ENCODE data around the gene SELE. TPM values are rescaled to one million over a fixed set of nuclear protein-coding genes. Genes with fewer than 3 reads are reported as not detected.
A peak's percentile ranks its signal among the peaks of the same experiment; 100 is the strongest.
"Not testable (repeated sequence)": the region's sequence is repeated elsewhere in the genome, so short reads cannot be mapped to it uniquely, and the experiment has no call there.

The SELE gene
- total RNA-seq, 1 experiment from 2014 or later, result not detected

DNA sequence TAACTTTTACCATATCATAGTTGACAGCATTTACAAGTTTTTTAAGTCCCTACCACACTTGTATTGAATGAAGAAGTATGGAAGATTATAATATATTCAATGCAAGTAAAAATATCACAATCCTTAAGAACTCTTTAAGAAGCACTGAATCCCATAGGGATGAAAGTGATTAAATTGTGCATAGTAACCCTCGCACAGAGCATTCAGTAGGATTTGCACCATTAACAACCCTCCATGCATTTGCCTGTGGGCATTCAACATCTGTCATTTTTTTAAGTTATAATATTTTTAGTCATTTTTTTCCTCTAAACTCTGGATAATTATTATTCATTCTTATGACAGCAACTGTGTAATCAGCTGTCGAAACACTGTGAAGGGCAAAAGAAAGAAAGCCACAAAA lies 10.1 kb downstream of the SELE start:
- no peak for DNase-seq (ENCODE audit: low spot score)

DNA sequence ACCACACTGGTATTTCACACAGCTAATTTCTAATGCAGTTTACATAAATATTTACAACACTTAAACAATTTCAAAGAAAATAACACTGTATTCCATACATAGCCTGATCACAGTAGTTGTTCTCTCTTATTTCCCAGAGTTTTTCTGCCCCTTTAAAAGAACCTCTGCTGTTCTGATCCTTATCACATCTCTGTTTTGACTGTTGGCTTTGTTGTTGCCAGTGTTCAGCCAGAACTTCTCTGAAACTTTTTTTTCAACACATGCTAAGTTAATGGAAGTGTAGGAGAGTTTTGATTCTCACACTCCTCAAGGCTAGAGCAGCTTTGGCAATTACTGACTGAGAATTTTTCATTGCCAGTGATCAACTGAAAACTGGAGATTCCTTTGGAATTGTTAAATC lies 11.1 kb downstream of the SELE start:
- no peak for DNase-seq (ENCODE audit: low spot score)

DNA sequence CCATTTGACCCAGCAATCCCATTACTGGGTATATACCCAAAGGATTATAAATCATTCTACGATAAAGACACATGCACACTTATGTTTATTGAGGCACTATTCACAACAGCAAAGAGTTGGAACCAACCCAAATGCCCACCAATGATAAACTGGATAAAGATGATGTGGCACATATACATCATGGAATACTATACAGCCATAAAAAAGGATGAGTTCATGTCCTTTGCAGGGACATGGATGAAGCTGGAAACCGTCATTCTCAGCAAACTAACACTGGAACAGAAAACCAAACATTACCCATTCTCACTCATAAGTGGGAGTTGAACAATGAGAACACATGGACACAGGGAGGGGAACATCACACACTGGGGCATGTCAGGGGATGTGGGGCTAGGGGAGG lies 18.8 kb downstream of the SELE start:
- not testable (repeated sequence) for DNase-seq (ENCODE audit: low spot score)

DNA sequence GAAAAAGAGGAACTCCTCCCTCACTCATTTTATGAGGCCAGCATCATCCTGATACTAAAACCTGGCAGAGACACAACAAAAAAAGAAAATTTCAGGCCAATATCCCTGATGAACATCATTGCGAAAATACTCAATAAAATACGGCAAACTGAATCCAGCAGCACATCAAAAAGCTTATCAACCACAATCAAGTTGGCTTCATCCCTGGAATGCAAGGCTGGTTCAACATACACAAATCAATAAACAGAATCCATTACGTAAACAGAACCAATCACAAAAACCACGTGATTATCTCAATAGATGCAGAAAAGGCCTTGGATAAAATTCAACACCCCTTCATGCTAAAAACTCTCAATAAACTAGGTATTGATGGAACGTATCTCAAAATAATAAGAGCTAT lies 20.8 kb downstream of the SELE start:
- DNase-seq (ENCODE audit: low spot score), result not testable (repeated sequence)

DNA sequence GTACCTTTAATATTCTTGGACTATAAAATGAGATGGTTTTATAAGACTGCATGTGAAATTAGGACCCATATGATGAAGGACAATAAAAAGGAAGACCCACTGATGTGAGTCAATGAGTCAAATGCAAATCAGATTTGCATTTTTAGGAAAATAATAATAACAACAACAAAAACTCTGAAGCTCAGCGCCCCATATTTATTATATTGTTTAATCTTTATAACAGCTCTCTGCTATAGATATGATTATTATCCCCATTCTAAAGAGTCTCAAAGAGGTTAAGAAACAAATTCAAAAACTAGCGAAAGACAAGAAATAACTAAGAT lies 21.6 kb downstream of the SELE start:
- no peak for DNase-seq (ENCODE audit: low spot score)

DNA sequence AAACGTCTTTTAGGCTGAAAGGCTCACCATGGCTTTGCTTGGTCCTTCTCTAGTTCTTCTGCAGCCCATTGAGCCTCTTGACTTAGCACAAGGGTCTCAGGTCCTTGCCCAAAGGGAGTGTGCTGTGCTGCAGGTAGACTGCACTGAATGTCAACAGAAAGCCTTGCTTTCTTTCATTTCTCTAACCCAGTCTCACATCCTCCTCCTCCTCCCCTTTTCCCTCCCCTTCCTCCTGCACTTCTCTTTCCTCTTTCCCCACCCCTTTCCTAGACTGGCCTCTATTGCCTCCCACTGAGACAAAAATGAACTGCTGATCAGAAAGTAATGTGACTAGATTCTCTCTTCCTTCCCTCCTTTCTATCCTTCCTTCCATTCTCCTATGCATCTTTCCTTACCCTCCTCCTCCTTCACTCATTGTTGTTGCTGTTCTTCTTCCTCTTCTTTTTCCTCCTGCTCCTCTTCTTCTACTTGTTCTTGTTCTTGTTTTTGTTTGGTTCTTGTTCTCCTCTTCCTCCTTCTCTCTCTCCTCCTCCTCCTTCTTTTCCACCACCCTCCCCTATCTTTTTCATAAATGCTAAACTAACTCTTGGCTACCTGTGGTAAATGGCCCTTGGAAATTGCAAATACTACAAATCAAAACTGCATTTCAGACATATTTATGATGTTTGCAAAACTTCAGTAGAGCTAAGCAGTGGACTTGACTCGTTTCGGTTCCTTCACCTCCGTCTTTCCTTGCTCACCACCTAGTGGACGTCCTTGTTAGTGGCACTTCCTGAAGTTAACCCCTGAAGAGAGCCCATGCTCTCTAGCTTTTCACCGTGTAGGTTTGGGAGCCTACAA lies 22.2 kb downstream of the SELE start, which contains the start of gene SELL:
Gene SELL (minus strand): TSS at position 152 of the 840 bp plus-strand sequence. CDS start 122 bp downstream, at position 30.
- peak; percentile 76 for DNase-seq (ENCODE audit: low spot score)

DNA sequence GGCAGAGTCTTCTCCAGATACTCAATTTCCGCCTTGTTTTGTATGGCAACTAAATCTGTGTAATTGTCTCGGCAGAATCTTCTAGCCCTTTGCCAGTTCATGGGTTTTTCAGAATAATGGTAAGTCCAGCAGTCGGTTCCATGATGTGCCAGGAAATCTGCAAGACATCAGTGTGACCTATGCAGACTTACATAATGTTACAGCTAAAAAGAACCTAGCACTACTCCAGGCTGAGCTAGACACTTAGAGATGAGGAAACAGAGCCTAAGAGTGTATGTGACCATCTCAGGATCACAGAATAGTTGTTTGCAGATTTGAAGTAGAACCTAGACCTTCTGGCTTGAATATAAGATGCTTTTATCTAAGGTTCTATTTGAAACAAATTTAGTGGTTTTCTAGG lies 25.2 kb downstream of the SELE start:
- DNase-seq (ENCODE audit: low spot score), result no peak

DNA sequence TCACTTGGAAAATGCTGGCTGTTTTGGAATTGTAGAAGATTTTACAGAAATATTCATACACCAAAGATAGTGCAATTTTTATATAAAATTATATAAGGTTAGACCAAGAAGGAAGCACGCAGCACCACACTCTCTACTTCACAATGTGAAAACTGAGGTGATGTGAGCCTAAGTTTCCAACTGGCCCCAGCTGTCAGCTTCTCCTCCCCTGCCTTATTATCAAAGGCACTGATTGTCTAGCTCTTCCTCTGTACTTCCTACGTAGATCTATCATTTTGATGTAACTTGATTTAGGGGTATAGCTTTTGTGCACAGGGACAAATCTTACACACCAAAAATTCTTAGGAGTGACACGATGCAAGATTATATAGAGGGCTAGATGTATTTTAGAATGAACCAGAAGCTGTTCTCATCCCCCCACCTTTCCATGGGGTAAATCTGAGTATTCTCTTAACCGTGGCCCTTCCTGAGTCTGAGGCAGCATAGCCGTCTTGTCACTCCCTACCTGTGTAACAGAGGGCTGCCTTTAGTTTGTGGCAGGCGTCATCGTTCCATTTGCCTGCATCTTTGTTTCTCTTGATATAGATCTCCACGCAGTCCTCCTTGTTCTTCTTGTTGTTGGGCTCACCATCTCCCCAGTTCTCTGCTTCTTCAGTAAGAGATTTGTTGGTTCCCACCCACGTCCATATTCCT lies 25.8 kb downstream of the SELE start:
- DNase-seq (ENCODE audit: low spot score), result no peak

DNA sequence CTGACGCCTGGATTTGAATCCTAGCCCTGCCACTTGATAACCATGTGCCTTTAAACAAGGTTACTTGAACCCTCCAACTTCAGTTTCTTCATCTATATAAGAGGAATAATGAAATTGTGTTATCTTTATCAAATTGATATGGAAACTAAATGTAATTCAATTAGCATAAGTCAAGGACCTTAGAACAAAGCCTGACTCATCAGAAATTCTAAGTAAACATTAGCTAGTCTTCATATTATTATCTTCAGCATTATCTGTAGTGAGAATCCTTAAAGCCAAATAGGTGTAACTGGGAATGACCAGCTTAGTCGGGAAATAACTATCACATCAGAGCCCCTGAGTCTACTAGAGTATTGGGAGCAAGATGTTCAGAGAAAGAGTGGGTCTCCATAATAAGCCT lies 29.1 kb downstream of the SELE start:
- DNase-seq (ENCODE audit: low spot score), result no peak

DNA sequence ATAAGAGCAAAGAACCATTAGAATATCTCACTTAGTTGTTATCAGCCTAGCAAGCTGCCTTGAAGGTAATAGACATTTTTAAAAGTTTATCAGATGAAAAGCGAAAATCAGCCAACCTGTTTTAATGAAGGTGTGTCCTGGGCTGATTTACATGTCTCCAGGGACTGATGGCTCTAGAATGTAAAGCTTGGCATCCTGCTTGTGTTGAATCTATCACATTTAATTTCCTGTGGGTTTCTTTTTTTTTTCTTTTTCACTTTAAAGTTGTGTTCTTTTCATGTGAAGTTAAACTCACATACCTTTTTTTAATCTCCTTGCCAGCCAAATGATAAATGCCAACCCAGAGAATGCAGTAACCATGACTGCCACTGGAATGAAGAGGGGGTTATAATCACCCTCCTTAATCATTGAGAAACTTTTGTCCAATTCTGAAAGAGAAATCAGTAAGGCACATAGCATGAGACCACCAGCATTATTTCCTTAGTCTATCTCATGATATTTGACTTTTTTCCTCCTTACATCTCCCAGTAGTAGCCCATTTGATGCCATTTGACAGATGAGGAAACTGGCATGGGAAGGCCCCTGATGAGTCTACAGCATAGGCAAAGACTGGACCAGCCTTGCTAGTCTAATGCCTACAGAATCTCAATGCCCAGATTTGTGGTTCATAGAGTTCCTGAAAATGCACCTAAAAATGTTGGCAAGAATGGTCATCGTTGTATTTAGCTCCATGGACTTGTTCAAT lies 32.4 kb downstream of the SELE start:
- DNase-seq (ENCODE audit: low spot score), result no peak

DNA sequence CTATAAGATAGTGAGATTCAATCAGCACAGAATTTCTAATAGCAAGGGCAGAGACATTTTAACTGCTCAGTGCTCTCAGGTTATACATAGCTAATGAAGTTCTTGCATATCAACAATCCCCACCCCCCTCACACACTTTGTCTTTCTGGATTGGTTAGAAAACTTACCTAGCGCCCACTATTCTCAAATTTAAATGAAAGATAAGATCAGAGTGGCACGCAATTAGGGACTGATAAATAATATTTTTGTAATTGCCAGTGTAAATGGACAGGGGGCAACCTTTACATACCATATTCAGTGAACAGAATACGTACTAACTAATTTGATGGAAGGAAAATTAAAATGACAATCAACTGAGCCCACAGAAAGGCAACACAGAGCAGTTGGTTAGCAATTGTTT lies 34.2 kb downstream of the SELE start:
- DNase-seq (ENCODE audit: low spot score), result no peak

DNA sequence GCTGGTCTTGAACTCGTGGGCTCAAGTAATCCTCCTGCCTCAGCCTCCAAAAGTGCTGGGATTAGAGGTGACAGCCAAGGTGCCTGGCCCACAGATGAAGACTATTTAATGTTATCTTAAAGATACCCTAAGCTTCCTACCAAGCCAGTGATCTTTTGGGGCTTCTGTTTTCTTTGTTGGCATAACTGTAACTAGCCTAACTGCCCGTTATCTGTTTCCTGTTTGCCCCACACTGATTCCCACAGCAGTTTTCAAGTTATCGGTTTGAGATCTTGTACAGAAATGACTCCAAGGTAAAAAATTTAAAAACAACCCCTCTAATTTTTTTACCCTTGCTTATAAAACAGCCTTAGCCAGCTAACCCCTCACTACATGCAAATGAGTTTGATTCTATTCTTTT lies 34.9 kb downstream of the SELE start:
- DNase-seq (ENCODE audit: low spot score), result no peak

DNA sequence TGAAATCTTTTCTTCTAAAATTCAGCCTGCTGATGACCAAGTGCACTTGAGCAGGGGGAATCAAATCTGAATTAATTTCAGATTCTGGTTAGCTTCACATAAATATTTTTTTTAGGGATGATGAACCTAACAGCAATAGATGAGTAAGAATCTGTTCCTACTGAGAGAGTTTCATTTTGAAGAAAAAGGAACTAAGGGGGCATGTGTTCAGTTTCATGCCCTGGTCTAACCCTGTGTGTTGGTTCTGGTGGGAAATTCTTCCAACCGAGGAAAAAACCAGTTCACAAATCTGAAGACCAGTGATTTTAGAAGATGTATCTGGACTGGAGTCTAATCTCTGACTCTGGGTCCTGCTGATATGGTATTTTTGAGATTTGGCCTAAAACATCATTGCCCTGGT lies 36.1 kb downstream of the SELE start:
- no peak for DNase-seq (ENCODE audit: low spot score)

DNA sequence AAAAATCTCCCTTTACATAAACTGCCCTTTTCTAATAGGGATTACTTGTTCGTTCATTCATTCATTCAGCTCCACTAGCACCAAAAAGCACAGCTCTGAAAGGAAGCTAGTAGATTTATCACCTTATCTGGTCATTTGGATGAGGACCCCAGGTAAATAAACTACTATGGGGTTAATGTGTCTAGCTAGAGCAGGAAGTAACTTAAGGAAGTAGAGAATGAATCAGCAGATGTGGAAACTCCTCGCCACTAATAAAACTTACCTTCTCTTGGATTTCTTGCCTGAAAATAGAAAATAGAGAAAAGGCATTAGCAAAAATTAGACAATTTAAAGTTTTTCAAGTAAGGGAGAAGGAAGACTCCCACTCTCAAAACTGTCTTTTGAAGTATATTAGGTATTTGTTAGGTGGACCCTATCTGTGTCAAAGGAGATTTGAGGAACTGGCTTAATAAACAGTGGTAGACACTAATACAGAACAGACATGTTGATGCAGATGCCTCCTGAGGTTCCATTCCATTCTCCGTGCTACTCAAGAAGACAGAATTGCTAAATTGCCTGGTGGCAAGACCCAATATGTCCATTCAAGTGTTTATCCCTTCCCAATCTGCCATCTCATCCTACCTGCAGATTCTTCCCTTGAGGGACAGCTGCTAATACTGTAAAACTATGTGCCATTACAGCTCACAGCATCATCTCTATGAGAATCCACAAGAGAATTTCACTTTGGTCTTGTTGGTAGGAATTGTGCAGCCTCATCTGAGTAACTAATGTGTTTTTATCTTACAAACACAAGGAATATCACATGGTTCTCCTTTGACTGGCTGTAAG lies 37.4 kb downstream of the SELE start:
- no peak for DNase-seq (ENCODE audit: low spot score)

DNA sequence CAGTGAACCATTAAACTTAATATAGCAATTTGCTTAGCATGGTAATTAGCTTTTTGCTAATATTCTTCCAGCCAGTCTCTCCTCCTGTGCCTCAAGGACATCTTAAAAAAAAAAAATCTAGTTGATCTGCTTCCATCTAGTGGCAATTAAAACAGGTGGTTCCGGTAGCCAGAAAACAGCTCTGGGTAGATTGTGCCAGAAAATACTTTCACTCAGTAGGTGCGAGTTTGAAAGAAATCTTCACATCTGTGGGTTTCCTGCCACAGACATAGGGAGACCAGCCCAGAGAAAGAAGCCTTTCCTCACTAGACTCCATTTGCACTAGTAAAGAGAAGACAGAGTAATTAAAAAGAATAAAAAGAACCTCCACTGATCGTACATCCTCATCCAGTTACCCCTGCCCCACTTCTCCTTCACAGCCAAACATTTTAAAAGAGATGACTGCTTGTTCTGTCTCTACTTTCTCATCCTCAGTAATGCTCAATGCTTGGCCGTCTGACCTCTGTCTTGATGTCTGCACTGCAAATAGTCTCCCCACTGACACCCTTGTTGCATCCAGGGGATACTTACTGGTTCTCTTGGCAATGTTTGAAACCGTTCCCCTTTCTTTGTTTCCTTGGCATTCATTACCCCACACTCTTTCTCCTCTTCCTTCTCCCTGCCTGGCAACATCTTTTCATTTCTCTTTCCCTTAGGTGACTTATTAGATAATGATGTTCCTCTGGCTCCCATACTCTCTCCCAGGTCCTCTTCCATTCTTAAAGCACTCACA lies 39.4 kb downstream of the SELE start:
- DNase-seq (ENCODE audit: low spot score), result no peak

DNA sequence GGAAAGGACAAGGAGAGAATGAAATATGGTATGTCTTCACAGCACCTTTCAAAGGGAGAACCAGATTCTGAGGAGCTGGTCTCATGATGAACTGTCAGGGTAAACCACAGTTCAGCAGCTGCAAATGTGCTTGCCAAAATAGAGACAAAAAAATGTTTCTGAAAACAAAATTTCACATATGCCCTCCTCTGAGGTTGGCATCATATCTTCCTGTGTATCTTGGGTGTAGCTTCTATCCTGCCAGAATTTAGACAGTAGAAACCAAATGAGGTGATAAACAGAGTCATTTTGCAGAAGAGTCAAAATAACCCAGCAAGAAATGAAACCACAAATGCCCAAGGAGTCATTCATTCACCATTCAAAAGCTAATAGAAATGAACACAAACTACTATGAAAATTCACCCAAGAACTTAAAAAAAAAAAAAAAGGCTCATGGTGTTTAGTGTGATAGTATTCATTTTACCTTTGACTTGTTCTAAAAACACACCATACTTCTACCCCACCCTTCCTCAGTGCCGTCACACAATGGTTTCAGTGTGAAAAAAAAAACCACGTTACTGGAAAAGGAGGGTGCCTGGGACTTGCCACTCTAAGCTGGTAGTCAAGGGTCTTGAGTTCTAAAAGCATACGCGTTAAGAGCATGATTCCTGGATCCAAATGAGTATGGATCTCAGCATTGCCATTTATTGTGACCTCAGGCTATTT lies 41.0 kb downstream of the SELE start:
- no peak for DNase-seq (ENCODE audit: low spot score)

DNA sequence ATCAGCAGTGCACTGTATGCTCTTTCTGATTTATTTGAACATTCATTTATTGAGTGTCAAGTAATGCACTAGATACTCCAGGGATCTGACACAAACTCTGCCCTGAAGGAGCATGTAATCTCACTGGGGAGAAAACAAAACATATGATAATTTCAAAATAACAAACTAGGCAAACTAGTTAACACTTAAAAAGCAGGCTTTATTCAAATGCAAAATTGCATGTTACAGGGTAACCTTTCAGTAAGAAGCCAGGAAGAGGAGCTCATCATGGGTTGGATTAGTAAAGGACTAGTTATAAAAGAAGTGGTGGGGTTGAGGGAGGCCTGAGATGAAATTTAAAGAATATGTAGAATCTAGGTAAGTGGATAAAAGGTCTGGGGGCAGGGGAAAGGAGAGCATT lies 43.4 kb downstream of the SELE start:
- no peak for DNase-seq (ENCODE audit: low spot score)

DNA sequence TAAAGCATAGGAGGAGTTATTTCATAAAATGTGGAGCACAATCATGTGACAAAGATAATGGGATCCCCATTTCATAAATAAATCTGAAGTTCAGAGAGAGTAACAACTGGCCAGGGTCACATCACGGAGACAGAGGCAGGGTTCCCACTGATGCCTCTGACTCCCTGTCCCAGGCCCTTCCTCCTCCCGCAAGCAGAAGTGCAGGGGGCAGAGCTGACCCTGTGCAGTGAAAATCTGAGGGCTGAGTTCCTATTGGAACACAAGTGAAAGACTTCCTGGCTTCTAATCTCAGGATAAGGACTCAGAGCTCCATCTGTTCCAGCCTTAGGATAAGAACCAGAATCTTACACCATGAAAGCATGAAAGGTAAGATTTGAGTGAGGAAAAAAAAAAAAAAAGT lies 44.5 kb downstream of the SELE start:
- DNase-seq (ENCODE audit: low spot score), result no peak

DNA sequence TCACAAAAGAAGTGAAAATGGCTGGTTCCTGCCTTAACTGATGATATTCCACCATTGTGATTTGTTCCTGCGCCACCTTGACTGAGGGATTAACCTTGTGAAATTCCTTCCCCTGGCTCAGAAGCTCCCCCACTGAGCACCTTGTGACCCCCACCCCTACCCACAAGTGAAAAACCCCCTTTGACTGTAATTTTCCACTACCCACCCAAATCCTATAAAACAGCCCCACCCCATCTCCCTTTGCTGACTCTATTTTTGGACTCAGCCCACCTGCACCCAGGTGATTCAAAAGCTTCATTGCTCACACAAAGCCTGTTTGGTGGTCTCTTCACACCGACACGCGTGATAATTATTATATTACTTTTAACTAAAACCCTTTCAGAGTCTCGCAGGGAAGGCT lies 45.5 kb downstream of the SELE start:
- DNase-seq (ENCODE audit: low spot score), result not testable (repeated sequence)

DNA sequence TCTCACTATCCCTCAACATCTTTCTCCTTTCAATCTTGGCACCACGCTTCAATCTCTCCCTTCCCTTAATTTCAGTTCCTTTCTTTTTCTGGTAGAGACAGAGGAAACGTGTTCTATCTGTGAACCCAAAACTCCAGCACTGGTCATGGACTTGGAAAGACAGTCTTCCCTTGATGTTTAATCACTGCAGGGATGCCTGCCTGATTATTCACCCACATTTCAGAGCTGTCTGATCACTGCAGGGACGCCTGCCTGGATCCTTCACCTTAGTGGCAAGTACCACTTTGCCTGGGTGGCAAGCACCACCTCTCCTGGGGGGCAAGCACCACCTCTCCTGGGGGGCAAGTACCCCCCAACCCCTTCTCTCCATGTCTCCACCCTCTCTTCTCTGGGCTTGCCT lies 50.2 kb downstream of the SELE start:
- DNase-seq (ENCODE audit: low spot score), result no peak

Data from H4 (cell line).